IMR-90 (cell line): ENCODE measurements around the gene MAGOH. TPM values are rescaled to one million over a fixed set of nuclear protein-coding genes. Genes with fewer than 3 reads are reported as not detected.

Experiments used
- ATAC-seq: fragments of 200-7000 bp; cut with Tn5 transposase; 2 replicates; pipeline ENCODE4 v1.9.1; 2020; ENCODE audit warnings: low read depth, mild to moderate bottlenecking, moderate library complexity
- BruUV-seq: library from RNA; stranded (reverse); fragments of 400-500 nt; replicated peaks from 2 replicates; lab custom pipeline; 2021; lab: Mats Ljungman, UMichigan
- CTCF ChIA-PET: fragments of 300-600 bp; formaldehyde crosslinking; extraction: SDS; loops from one replicate; lab custom pipeline; 2021; ENCODE audit warnings: antibody characterized with exemption; lab: Yijun Ruan, JAX
- POLR2A ChIA-PET: fragments of 300-600 bp; sonication (Branson Sonifier 250); formaldehyde crosslinking; loops from one replicate; lab custom pipeline; 2022; ENCODE audit warnings: antibody characterized with exemption; ENCODE audit not compliant: unreplicated experiment; lab: Charles Lee
- DNase-seq: peaks from one replicate; pipeline ENCODE4 v3.0.0; 2013
- H2AFZ ChIP-seq: replicated peaks from 2 replicates; pipeline ENCODE3; 2013; ENCODE audit warnings: low read length, mild to moderate bottlenecking; ENCODE audit not compliant: poor library complexity
- H2AK5ac ChIP-seq: 2 replicates; pipeline ENCODE4 v1.6.1; 2013; ENCODE audit warnings: low read depth, low read length, inconsistent platforms
- H2AK9ac ChIP-seq: replicated peaks from 2 replicates; pipeline ENCODE3; 2013; ENCODE audit warnings: mild to moderate bottlenecking, low read depth, low read length, moderate library complexity; ENCODE audit not compliant: poor library complexity
- H2BK120ac ChIP-seq: 2 replicates; pipeline ENCODE4 v1.6.1; 2013; ENCODE audit warnings: low read depth, low read length, inconsistent platforms
- H2BK15ac ChIP-seq: 3 replicates; pipeline ENCODE4 v1.6.1; 2013; ENCODE audit warnings: low read depth, low read length, inconsistent platforms
- H2BK20ac ChIP-seq: 2 replicates; pipeline ENCODE4 v1.6.1; 2013; ENCODE audit warnings: low read depth, mild to moderate bottlenecking, inconsistent platforms, low read length, moderate library complexity
- H2BK5ac ChIP-seq: 2 replicates; pipeline ENCODE4 v1.6.1; 2013; ENCODE audit warnings: mild to moderate bottlenecking, low read depth, low read length, inconsistent platforms; ENCODE audit not compliant: poor library complexity, severe bottlenecking
- H3K14ac ChIP-seq: replicated peaks from 2 replicates; pipeline ENCODE4 v1.6.1; 2013; ENCODE audit warnings: low read depth, low read length, inconsistent platforms
- H3K18ac ChIP-seq: 2 replicates; pipeline ENCODE4 v1.6.1; 2013; ENCODE audit warnings: low read depth, low read length, control low read depth
- H3K23ac ChIP-seq: 2 replicates; pipeline ENCODE4 v1.6.1; 2013; ENCODE audit warnings: low read depth, low read length, inconsistent platforms
- H3K27ac ChIP-seq: 2 replicates; pipeline ENCODE4 v1.5.1; 2013; ENCODE audit warnings: mild to moderate bottlenecking, control low read depth, low read length; ENCODE audit not compliant: insufficient read depth
- H3K27me3 ChIP-seq: 2 replicates; pipeline ENCODE4 v1.6.1; 2013; ENCODE audit warnings: low read length; ENCODE audit not compliant: control insufficient read depth, insufficient read depth
- H3K36me3 ChIP-seq: 2 replicates; pipeline ENCODE4 v1.6.1; 2013; ENCODE audit warnings: low read length, mixed read lengths; ENCODE audit not compliant: control insufficient read depth, insufficient read depth
- H3K4ac ChIP-seq: 2 replicates; pipeline ENCODE4 v1.6.1; 2013; ENCODE audit warnings: low read depth, low read length, inconsistent platforms
- H3K4me1 ChIP-seq: 2 replicates; pipeline ENCODE4 v1.6.1; 2013; ENCODE audit warnings: low read length, mixed read lengths; ENCODE audit not compliant: control insufficient read depth, insufficient read depth
- H3K4me2 ChIP-seq: 2 replicates; pipeline ENCODE4 v1.6.1; 2013; ENCODE audit warnings: low read depth, mild to moderate bottlenecking, control low read depth, low read length, moderate library complexity
- H3K4me3 ChIP-seq: 2 replicates; pipeline ENCODE4 v1.5.1; 2013; ENCODE audit warnings: low read depth, mild to moderate bottlenecking, control low read depth, low read length, moderate library complexity; ENCODE audit not compliant: insufficient read depth
- H3K56ac ChIP-seq: 2 replicates; pipeline ENCODE4 v1.6.1; 2013; ENCODE audit warnings: low read length, inconsistent platforms; ENCODE audit not compliant: insufficient read depth; ENCODE audit errors: extremely low read depth
- H3K79me1 ChIP-seq, 2 experiments: 2 replicates each; pipeline ENCODE4 v1.6.1; 2013; ENCODE audit warnings: low read length in 2 of 2, inconsistent platforms in 1 of 2, low read depth in 1 of 2
- H3K9ac ChIP-seq: 2 replicates; pipeline ENCODE4 v1.6.1; 2013; ENCODE audit warnings: low read depth, low read length, control low read depth
- H3K9me1 ChIP-seq: 2 replicates; pipeline ENCODE4 v1.6.1; 2013; ENCODE audit warnings: low read length, inconsistent platforms; ENCODE audit not compliant: insufficient read depth
- H3K9me3 ChIP-seq: 2 replicates; pipeline ENCODE4 v1.6.1; 2013; ENCODE audit warnings: low read length; ENCODE audit not compliant: control insufficient read depth, insufficient read depth
- H4K20me1 ChIP-seq: 2 replicates; pipeline ENCODE4 v1.6.1; 2013; ENCODE audit warnings: low read length, inconsistent platforms; ENCODE audit not compliant: insufficient read depth
- H4K5ac ChIP-seq: 2 replicates; pipeline ENCODE4 v1.6.1; 2013; ENCODE audit warnings: mild to moderate bottlenecking, low read depth, low read length, control low read depth
- H4K8ac ChIP-seq, 2 experiments: 2 replicates each; pipeline ENCODE4 v1.6.1; 2013; ENCODE audit warnings: low read depth in 2 of 2, low read length in 2 of 2, control low read depth in 1 of 2, inconsistent platforms in 1 of 2
- H4K91ac ChIP-seq: 2 replicates; pipeline ENCODE4 v1.6.1; 2013; ENCODE audit warnings: low read depth, low read length, inconsistent platforms; ENCODE audit not compliant: insufficient read depth
- BHLHE40 ChIP-seq: fragments of 150-350 bp; IDR thresholded peaks from 2 replicates; pipeline ENCODE4 v1.6.1; 2016; ENCODE audit warnings: mild to moderate bottlenecking, low read depth, low read length
- CEBPB ChIP-seq: IDR thresholded peaks from 2 replicates; pipeline ENCODE4 v1.6.1; 2012; ENCODE audit warnings: low read depth, low read length, improper control_type of control experiment
- CHD1 ChIP-seq: IDR thresholded peaks from 2 replicates; pipeline ENCODE4 v1.6.1; 2012; ENCODE audit warnings: low read depth, low read length, improper control_type of control experiment
- FOS ChIP-seq: fragments of 150-350 bp; IDR thresholded peaks from 2 replicates; pipeline ENCODE4 v1.6.1; 2016; ENCODE audit warnings: low read depth, low read length
- MAFK ChIP-seq: IDR thresholded peaks from 2 replicates; pipeline ENCODE4 v1.6.1; 2012; ENCODE audit warnings: low read depth, low read length, improper control_type of control experiment
- MAZ ChIP-seq: IDR thresholded peaks from 2 replicates; pipeline ENCODE4 v1.6.1; 2012; ENCODE audit warnings: low read depth, mild to moderate bottlenecking, low read length, improper control_type of control experiment, moderate library complexity, borderline replicate concordance
- MXI1 ChIP-seq: IDR thresholded peaks from 2 replicates; pipeline ENCODE4 v1.6.1; 2012; ENCODE audit warnings: low read depth, mild to moderate bottlenecking, low read length, moderate library complexity, borderline replicate concordance
- NFE2L2 ChIP-seq: fragments of 150-350 bp; IDR thresholded peaks from 2 replicates; pipeline ENCODE4 v1.6.1; 2016; ENCODE audit warnings: low read depth, mild to moderate bottlenecking, low read length
- POLR2A ChIP-seq: IDR thresholded peaks from 2 replicates; pipeline ENCODE4 v1.6.1; 2012; ENCODE audit warnings: mild to moderate bottlenecking, low read depth, low read length
- RAD21 ChIP-seq: IDR thresholded peaks from 2 replicates; pipeline ENCODE4 v1.6.1; 2012; ENCODE audit warnings: low read length, improper control_type of control experiment
- RCOR1 ChIP-seq: IDR thresholded peaks from 2 replicates; pipeline ENCODE4 v1.6.1; 2012; ENCODE audit warnings: mild to moderate bottlenecking, low read length, improper control_type of control experiment; ENCODE audit not compliant: insufficient replicate concordance
- RFX5 ChIP-seq: IDR thresholded peaks from 2 replicates; pipeline ENCODE4 v1.8.0; 2012; ENCODE audit warnings: low read depth, mild to moderate bottlenecking, low read length, moderate library complexity
- SMC3 ChIP-seq: fragments of 150-350 bp; IDR thresholded peaks from 2 replicates; pipeline ENCODE4 v1.6.1; 2016; ENCODE audit warnings: low read depth, mild to moderate bottlenecking, antibody characterized with exemption, low read length, moderate library complexity
- WGBS, 2 experiments: methylation state at CpG; one replicate each; pipeline versions ENCODE4 v1.1.5 to v1.1.7; 2013; ENCODE audit warnings: missing lambda C conversion rate in 2 of 2; ENCODE audit not compliant: insufficient read length in 1 of 2; ENCODE audit errors: extremely low coverage in 2 of 2; 5-methylcytosine and 5-hydroxymethylcytosine counted together
- dilution Hi-C: fragments of 300-500 bp; cut with HindIII; formaldehyde crosslinking; loops from one replicate; pipeline ENCODE4 v1.14.3; 2018; ENCODE audit warnings: low sequenced_read_pairs; ENCODE audit not compliant: unreplicated experiment
- in situ Hi-C: fragments of 300-500 bp; cut with MboI; formaldehyde crosslinking; loops from 3 replicates; pipeline ENCODE4 v1.14.3; 2019; ENCODE audit warnings: low sequenced_read_pairs, inconsistent platforms, mixed read lengths
- intact Hi-C: fragments of 100-400 bp; cut with micrococcal nuclease; formaldehyde crosslinking; loops from 2 replicates; pipeline ENCODE4 v1.10.0; 2022
- polyA plus RNA-seq, 3 experiments: library from polyadenylated mRNA; depleted of rRNA; stranded (reverse); fragments of >200 nt; gene quantifications; 2 replicates each; pipeline ENCODE4 v1.2.3, GENCODE V29; 2012; ENCODE audit warnings: low replicate concordance in 1 of 3
- total RNA-seq: library from RNA; depleted of rRNA; stranded (reverse); fragments of >200 nt; gene quantifications from 2 replicates; pipeline ENCODE4 v1.2.3, GENCODE V29; 2012
- TF ChIP-seq, protein P1 (sequence below): conservative IDR thresholded peaks from 2 replicates; pipeline ENCODE4 v1.5.1; 2012; ENCODE audit warnings: mild to moderate bottlenecking, low read depth, low read length, improper control_type of control experiment
- TF ChIP-seq, protein P2 (sequence below): fragments of 150-350 bp; IDR thresholded peaks from 2 replicates; pipeline ENCODE4 v1.6.1; 2017; ENCODE audit warnings: mild to moderate bottlenecking, antibody characterized with exemption, low read length, low read depth
- TF ChIP-seq, protein P3 (sequence below): fragments of 150-350 bp; IDR thresholded peaks from 2 replicates; pipeline ENCODE4 v1.6.1; 2016; ENCODE audit warnings: low read depth, mild to moderate bottlenecking, low read length, moderate library complexity, borderline replicate concordance

MAGOH gene
- total and polyA plus RNA-seq, 2 of the 4 experiments (the other 2 are of a cell fraction) = 3.8 to 26.3 TPM

DNA sequence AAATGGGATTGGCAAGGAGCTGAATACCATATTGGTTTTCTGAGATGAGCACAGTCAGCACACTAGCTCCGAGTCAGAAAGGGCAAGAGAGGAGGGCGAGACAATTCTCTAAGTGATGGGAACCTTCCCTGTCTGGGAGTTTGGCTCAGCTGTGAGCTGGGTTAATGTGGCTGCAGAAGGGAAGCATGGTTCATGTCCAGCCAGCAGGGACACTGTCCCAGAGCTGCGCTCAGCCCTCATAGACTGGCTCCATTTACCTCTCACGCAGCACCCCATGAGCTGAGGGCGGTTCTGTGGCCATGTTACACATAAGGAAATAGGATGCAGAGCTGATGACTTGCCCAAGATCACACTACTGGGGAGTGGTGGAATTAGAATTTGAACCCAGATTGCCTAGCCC, 57.4 kb downstream of the MAGOH start:
- Histone ChIP-seq H3K4ac (peak overlapping the region; percentile 97), H2BK15ac (peak overlapping the region; percentile 94; the same call in 2 of the 3 replicates), H3K4me3 (no peak overlapping the region), H2BK5ac (peak overlapping the region; percentile 87), H2AK5ac (peak overlapping the region; percentile 92), H3K27ac (peak overlapping the region; percentile 84; the same call in 1 of the 2 replicates), H3K79me1 (peaks cover 0 to 5% of the 10 kb centered on the region in 2 experiments; a peak in 2 of 4 replicates), H3K9ac (no peak overlapping the region), H3K23ac (no peak overlapping the region), H3K36me3 (no peaks in the 10 kb centered on the region), H2BK120ac (peak overlapping the region; percentile 98), H2BK20ac (peak overlapping the region; percentile 98), H3K18ac (peak overlapping the region; percentile 83), H4K8ac (peak overlapping the region; percentile 34 to 97; a peak in 3 of 4 replicates), H4K5ac (peak overlapping the region; percentile 91), H3K9me1 (peaks cover 58% of the 10 kb centered on the region), H3K14ac (peak overlapping the region; percentile 78), H2AFZ (peak overlapping the region; percentile 84), H3K27me3 (no peaks in the 10 kb centered on the region), H3K4me1 (peaks cover 49% of the 10 kb centered on the region), H2AK9ac (peak overlapping the region; percentile 2), H3K9me3 (no peaks in the 10 kb centered on the region), H4K91ac (peak overlapping the region; percentile 92), H4K20me1 (no peaks in the 10 kb centered on the region), H3K4me2 (no peak overlapping the region), H3K56ac (no peak overlapping the region)
- TF ChIP-seq, protein P1, sequence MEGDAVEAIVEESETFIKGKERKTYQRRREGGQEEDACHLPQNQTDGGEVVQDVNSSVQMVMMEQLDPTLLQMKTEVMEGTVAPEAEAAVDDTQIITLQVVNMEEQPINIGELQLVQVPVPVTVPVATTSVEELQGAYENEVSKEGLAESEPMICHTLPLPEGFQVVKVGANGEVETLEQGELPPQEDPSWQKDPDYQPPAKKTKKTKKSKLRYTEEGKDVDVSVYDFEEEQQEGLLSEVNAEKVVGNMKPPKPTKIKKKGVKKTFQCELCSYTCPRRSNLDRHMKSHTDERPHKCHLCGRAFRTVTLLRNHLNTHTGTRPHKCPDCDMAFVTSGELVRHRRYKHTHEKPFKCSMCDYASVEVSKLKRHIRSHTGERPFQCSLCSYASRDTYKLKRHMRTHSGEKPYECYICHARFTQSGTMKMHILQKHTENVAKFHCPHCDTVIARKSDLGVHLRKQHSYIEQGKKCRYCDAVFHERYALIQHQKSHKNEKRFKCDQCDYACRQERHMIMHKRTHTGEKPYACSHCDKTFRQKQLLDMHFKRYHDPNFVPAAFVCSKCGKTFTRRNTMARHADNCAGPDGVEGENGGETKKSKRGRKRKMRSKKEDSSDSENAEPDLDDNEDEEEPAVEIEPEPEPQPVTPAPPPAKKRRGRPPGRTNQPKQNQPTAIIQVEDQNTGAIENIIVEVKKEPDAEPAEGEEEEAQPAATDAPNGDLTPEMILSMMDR = no peak
- TF ChIP-seq, protein P2, sequence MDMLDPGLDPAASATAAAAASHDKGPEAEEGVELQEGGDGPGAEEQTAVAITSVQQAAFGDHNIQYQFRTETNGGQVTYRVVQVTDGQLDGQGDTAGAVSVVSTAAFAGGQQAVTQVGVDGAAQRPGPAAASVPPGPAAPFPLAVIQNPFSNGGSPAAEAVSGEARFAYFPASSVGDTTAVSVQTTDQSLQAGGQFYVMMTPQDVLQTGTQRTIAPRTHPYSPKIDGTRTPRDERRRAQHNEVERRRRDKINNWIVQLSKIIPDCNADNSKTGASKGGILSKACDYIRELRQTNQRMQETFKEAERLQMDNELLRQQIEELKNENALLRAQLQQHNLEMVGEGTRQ = no peak
- TF ChIP-seq RFX5 (no peak), RCOR1 (no peak), MXI1 (no peak), SMC3 (no peak), CHD1 (no peak), BHLHE40 (no peak), RAD21 (no peak), FOS (no peak), POLR2A (no peak), MAFK (no peak), CEBPB (no peak), MAZ (no peak), NFE2L2 (no peak)
- TF ChIP-seq, protein P3, sequence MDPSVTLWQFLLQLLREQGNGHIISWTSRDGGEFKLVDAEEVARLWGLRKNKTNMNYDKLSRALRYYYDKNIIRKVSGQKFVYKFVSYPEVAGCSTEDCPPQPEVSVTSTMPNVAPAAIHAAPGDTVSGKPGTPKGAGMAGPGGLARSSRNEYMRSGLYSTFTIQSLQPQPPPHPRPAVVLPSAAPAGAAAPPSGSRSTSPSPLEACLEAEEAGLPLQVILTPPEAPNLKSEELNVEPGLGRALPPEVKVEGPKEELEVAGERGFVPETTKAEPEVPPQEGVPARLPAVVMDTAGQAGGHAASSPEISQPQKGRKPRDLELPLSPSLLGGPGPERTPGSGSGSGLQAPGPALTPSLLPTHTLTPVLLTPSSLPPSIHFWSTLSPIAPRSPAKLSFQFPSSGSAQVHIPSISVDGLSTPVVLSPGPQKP = no peak
- CTCF ChIA-PET = interaction anchor here (1.3 kb wide), 1 partner anchor 15 kb away, joined by 4 read pairs; no protein-coding TSS in a partner anchor
- BruUV-seq = no TSS peak
- dilution Hi-C loops (no loop called here), intact Hi-C loops (loop anchor here (5.0 to 10.0 kb wide), 3 partner anchors 119 to 479 kb away; partner anchors contain the start of genes ECHDC2, PODN and SCP2), in situ Hi-C loops (loop anchor here (10.0 kb wide), 2 partner anchors 276 to 476 kb away; no protein-coding TSS in a partner anchor)
- ATAC-seq (no peak), DNase-seq (no peak)
- no CpG with 5 or more reads among the region's 5 CpGs for WGBS, 2 experiments
- POLR2A ChIA-PET = interaction anchor here (1.4 kb wide), 1 partner anchor 35 kb away, joined by 3 read pairs; no protein-coding TSS in a partner anchor
